HG03378 (cell line): ENCODE data around the gene SPDYE5.

Experiments used
- ATAC-seq: cut with Tn5 transposase; IDR thresholded peaks from one replicate; pipeline ENCODE4 v1.9.1; 2021; ENCODE audit warnings: mild to moderate bottlenecking, moderate library complexity; ENCODE audit not compliant: unreplicated experiment

The SPDYE5 gene

GRCh38 chr7:75536940-75537538, 44.9 kb downstream of the SPDYE5 start:
- ATAC-seq, result no peak

DNA sequence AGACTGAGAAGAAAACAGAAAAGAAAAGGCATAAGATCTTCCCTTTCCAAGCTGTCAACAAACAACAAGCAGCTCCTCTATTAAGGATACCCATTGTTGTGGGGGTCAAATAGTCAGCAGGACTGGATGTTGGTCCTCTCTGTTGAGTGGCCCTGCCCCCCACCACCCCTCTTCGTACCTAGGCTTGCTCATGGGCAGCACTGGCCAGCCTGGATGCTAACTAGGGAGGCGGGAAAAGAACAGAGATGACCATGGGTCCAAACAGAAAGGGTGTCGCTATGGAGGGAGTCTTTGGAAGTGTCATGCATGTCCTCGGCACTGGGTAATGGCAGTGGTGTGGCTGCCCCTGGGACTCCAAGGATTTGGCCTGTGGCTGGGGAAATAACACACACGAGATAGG, 45.6 kb downstream of the SPDYE5 start:
- ATAC-seq, result no peak

- ATAC-seq, result no peak
Measured at GRCh38 chr7:75546237-75547015, 54.3 kb downstream of the SPDYE5 start.
